HL-60/S4 treated with retinoic acid at 250 ng/mL for 4 days and 3 days (cell line): Measurements from ENCODE around the gene UBE2O.

Experiments
- in situ Hi-C: fragments of 300-500 bp; cut with MboI; formaldehyde crosslinking; loops from 2 replicates; pipeline ENCODE4 v1.7.0; 2022; ENCODE audit warnings: low sequenced_read_pairs

Gene UBE2O

DNA sequence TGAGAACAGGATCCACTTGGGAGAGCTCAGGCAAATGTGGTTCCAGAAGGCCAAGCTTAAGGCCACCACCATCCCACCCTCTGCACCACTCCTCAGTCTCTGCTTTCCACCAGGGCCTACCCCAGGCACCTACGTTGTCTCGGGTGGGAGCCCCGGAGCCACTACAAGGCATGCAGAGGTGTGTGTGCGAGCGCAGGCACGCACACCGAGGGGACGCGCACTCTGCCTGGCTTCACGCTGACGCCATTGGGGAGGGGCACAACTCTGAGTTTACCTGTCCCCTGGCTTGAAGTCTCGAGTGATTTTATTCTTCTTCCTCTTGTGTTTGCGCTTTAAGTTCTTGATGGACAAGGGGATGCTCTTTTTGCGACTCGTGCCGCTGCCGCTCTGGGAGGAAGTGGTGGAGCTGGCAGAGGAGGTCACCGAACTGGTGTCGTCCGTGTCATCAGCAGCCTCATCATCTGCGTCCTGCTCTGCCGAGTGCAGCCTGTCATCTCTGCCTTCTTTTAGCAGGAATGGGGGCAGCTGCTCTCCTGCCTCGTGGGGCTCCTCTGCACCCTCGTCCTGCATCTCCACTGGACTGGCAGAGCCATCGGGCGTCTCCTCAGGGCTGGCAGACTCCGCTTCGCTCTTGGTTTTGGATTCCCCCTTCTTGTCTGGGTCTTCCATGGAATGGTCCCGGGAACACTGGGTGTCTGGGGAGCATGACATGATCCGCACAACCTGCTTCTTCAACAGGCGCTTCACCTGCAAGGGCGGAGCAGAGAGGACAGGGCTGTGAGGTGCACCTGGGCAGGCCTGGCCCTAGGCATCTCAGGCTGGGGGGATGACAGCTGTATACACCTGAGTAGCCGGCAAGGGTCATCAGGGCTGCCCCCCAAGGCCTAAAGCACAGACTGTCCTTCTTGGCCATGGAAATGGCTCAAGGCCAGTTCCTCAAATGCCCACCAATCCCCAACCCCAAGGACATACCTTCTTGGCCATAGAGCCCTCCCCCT lies 53.5 kb downstream of the UBE2O start:
- in situ Hi-C loops, result no loop called here

DNA sequence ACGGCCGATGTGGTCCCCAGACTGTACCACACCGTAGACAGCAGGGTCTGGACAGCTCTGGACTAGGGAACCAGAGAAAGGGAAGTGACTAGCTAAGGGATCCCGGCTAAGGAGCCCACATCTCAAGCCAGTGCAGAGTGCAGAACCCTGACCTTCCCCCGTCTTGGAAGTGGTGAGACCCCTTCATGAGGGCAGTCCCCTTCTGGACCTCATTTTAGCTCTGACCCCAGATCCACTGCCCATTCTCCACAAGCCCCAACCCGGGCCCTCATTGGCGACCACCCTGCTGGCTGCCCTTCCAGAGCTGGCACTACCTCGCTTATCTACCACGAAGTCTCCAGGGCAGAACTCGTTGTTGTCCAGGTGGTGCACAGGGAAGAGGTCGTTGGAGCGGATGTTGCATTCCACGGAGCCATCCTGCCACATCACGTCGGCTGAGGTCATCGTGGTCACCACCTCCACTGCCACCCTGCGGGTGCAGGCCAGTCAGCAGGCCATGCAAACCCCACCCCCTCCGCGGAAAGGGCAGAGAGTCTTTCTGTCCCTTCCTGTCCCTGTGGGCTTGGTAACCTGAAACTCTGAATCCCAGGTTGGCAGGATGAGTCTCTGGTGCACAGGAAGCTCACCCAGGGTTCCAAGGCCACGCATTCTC lies 54.3 kb downstream of the UBE2O start:
- in situ Hi-C loops, result no loop called here

DNA sequence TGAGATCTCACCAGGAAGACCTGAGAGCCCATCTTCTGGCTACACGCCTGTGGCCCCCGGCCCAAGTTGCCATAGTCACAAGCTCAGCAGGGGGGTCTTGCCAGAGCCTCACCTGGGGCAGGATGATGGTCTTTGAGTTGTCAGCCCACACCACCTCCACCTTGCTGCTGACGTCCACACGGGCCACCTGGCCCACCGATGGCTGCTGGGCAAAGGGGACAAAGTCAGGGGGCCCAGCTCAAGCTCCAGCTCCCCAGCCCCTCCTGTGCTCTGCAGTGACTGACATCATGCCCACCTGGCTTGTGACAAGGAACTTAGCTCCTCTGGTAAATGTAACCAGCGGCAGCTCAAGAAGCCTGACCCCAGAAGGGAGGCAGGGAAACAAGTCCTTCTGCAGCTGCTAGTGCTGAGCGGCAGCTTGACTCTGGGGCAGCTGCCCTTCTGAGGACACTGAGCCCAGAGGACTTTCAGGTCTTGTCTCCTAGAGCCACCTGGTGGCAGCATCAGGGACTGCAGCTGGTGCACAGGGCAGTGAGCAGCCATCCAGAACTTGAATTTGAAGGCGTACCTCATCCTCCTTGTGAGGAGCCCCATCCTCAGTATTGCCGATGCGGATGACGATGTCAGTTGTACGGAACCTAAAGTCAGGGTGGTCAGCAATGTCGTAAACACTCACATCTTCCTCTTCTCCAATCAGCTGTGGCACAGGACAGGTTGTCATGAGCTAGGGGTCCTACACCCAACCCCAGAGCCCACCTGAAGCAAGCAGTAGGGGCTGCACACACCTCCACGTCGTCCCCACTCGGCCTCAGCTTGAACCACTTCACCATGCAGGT lies 55.0 kb downstream of the UBE2O start:
- in situ Hi-C loops, result no loop called here

DNA sequence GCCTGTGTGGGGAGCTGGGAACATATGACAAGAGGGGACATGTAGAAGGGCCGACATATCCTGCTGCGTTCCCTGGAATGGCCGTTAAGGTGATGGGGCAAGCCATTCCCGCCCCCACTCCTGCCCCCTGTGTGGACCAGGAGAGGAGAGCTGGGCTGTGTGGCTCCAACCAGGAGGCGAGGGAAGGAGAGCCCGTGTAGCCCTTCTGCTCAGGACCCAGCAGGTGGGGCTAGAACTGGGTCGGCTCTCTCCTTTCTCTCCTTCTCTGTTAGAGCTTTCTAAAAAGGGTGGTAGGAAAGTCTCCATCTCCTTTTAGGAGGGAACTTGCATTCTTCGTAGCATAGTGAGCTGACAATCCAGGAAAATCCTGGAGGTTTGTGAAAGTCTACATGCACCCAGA lies 55.8 kb downstream of the UBE2O start:
- in situ Hi-C loops, result no loop called here

DNA sequence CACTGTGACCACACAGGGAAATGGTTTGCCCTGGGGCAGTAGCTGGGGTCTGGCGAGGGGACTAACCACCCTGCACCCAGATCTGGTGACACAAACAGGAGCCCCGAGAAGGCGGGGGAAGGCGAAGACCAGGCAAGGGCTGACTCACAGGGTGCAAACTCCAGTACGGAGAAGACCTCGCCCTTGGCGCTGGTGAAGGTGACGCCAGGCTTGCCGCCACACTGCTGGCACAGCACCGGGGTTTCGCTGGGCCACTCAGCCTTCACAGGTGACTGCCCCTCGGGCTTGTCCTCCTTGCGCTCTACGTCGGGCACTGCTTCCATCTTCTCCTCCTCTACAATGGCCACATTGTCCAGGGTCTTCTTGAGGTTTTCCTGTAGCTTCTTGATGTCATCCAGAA lies 57.0 kb downstream of the UBE2O start:
- in situ Hi-C loops, result no loop called here

DNA sequence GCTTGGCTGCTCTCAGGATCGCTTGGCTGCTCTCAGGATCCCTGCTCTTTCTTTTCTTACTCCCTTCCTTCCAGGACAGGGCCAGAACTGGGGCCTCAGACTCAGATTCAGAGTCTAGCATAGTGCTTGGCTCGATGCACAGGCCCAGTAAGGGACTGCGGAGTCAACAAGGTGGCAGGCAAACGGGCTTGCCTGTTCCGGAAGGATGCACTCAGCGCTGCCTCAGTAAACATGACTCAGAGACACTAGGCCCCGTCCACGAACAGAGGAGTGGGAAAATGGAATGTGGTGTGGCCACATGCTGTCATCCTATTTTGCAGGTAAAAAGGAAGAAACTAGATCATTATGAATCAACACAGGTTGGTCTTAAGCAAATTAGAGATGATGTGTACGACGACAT lies 58.8 kb downstream of the UBE2O start:
- in situ Hi-C loops, result no loop called here

DNA sequence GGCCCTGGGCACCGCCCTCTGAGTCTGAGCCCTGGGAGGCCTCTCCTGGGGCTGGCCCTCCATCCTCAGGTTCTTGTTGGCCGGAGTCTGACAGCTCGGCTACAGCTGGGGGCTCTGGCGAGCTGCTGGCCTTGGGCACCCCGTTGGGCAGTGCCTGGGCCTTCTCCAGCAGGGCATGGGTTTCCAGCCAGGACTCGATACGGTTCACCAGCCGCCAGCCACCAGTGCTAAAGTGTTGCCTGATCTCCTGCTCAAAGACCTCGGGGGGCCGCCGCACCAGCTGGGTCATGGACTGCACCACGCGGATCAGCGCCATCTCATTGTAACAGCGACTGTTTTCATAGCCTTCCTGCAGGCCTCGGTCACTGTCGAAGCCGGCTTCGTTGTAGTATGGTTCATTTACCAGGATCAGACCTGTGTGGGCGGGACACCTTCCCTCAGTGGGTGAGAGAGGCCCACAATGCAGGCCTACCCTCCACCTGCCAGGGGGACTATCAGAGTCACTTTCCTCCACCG lies 61.7 kb downstream of the UBE2O start:
- in situ Hi-C loops, result no loop called here

DNA sequence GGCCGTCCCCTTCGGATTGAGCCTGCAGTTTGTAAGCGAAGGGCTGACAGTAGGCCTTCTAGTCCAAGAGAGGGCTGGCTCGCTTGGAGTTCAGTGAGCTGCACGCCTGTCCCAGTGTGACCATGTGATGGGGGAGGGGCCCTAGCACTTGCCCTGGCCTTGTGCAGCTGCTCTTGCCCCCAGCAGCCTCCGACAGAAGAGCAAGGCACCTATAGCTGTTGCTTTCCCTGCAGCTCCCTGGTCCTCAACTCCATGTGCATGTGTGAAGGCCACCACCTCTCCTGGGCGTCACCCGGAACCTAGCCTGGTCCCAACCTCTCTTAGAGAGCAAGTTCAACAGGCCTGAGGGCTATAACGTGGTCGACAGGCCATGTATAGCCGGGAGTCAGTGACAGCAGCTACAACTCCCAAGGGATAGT lies 62.9 kb downstream of the UBE2O start:
- in situ Hi-C loops, result no loop called here

DNA sequence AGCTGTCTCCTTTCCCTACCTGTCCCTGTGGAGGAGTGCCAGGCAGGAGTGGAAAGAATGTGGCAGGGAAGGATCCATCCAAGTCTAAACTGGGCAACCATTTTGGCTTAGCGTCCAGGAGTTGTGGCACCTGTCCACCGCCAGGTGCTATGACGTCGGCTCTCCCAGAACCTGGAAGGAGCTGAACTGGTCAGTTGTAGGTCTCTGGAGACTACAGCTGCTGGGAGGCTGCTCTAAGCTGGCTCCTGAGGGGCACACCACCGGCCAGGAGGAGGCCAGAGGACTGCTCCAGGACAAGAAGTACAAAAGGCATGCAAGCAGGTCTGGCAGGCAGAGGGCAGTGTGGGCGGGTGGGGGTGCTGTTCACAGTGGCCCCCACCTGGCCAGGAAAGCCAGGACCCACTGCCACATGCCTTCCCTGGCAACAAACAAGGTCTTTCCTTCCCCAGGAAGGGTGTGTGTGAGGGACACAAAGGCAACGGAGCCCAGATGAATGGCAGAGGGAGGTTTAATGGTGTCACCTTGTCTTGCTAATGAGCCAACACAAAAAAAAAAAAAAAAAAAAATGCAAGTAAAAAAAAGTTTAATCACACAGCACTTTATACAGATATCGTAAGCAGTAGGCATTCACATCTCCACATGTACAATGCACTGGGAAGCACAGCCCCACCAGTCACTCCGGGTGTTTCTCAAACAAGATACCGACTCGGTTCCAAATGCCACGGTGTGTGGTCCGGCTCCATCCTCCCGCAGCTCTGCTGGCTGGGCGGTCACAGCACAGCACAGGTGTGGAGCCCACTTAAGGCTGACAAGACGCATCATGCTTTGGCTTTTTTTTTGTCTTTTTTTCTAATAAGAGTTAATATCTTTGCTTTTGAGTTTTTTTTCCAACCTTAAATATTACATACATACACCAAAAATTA lies 63.7 kb downstream of the UBE2O start:
- in situ Hi-C loops, result loop anchor here (10.0 kb wide), 1 partner anchor 56 kb away; no protein-coding TSS in a partner anchor

DNA sequence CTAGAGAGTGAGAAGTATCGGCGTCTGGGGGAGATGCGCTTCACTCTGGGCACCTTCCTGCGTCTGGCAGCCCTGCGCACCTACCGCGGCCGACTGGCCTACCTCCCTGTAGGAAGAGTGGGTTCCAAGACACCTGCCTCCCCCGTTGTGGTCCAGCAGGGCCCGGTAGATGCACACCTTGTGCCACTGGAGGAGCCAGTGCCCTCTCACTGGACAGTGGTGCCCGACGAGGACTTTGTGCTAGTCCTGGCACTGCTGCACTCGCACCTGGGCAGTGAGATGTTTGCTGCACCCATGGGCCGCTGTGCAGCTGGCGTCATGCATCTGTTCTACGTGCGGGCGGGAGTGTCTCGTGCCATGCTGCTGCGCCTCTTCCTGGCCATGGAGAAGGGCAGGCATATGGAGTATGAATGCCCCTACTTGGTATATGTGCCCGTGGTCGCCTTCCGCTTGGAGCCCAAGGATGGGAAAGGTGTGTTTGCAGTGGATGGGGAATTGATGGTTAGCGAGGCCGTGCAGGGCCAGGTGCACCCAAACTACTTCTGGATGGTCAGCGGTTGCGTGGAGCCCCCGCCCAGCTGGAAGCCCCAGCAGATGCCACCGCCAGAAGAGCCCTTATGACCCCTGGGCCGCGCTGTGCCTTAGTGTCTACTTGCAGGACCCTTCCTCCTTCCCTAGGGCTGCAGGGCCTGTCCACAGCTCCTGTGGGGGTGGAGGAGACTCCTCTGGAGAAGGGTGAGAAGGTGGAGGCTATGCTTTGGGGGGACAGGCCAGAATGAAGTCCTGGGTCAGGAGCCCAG lies 65.8 kb downstream of the UBE2O start:
- in situ Hi-C loops, result loop anchor here (10.0 kb wide), 1 partner anchor 58 kb away; no protein-coding TSS in a partner anchor

DNA sequence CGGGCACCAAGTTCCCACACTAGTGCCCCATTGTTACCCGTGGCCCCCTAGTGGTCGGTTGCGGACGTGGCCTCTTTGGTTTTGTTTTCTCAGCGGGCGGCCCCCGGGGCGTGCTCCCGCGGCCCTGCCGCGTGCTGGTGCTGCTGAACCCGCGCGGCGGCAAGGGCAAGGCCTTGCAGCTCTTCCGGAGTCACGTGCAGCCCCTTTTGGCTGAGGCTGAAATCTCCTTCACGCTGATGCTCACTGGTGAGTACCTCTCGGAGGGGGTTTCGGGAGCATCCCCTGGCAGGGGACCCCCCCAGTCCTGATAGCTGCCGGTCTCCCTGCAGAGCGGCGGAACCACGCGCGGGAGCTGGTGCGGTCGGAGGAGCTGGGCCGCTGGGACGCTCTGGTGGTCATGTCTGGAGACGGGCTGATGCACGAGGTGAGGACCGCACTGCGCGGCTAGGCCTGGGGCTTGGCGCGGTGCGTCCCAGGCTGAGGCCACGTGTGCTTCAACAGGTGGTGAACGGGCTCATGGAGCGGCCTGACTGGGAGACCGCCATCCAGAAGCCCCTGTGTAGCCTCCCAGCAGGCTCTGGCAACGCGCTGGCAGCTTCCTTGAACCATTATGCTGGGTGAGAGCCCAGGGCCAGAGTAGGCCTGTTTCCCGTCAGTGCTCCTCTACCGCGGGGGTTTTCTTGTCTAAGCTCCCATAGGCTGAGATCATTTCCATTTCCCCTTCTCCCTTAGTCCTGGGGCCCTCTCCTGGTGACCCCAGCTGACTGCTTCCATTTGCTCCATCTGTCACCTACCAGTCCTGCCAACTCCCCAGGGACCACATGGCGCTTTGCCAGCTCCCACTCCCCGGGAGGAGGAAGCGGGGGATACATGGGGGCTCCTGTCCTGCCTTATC lies 66.8 kb downstream of the UBE2O start:
- in situ Hi-C loops, result loop anchor here (10.0 kb wide), 1 partner anchor 59 kb away; no protein-coding TSS in a partner anchor

DNA sequence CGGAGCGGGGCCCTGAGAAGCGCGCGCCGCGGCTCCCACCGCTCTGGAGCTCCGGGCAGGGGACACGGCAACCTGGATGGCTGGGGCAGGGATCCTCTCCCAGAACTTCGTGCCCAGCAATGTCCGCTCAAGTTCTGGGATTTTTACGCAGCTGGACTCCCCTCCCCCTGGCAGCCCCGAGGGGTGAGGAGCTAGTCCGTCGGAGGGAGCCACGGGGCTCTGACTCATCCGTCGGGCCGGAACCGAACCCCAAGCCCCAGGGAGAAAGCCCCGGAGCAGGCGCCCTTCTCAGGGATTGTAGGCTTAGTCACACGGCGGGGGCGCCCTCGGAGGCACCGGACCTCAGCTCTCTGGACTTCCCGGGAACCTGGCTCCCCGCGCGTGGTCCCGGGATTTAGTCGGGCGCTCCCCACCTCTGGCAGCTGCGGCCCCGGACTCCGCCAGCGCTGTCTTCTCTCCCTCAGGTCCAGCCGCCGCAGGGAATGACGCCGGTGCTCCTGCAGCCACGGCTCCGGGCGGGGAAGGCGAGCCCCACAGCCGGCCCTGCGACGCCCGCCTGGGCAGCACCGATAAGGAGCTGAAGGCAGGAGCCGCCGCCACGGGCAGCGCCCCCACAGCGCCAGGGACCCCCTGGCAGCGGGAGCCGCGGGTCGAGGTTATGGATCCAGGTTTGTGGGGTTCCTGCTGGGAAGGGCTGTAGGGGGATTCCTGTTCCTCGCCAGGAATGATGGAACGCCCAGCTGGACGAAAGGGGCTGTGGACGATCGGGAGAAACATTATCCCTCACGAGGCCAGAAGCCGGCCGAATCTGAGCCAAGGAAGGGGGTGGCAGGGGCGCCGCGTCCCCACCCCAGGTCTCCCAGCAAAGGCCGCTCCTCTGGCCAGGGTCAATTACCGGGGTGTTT lies 67.7 kb downstream of the UBE2O start:
- in situ Hi-C loops, result loop anchor here (10.0 kb wide), 1 partner anchor 60 kb away; no protein-coding TSS in a partner anchor

DNA sequence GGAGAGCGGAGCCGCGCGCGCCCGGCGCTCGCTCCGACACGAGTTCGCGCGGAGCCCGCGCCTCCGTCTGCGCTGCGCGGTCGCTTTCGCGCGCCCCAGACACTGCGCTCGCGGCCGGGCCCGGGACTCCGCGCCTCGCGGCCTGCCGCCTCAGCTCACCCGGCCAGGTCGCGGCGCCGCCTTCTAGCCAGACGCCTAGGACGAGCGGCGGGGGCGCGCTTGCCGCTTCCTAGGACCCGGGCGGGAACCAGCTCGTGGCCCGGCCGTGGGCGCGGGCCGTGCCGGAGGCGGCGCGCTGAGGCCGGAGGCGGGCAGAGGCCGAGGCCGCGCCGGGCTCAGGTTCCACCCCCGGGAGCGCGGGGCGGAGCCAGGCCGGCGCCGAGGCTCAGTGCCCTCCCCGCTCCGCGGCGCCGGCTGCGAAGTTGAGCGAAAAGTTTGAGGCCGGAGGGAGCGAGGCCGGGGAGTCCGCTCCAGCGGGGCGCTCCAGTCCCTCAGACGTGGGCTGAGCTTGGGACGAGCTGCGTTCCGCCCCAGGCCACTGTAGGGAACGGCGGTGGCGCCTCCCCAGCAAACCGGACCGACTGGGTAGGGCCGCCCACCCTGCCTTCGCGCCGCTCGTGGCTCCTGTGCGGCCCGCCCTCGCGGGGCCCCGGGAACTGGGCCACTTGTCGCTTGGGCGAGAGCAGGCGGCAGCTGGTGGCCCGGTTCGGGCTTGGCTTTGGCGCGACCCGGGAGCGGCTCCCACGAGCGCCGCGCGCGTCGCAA lies 68.5 kb downstream of the UBE2O start, which contains the start of gene SPHK1:
Gene SPHK1 (plus strand): TSS at position 388 of the 765 bp plus-strand sequence. CDS start 1,036 bp downstream, outside the sequence.
- in situ Hi-C loops, result loop anchor here (10.0 kb wide), 1 partner anchor 60 kb away; no protein-coding TSS in a partner anchor

DNA sequence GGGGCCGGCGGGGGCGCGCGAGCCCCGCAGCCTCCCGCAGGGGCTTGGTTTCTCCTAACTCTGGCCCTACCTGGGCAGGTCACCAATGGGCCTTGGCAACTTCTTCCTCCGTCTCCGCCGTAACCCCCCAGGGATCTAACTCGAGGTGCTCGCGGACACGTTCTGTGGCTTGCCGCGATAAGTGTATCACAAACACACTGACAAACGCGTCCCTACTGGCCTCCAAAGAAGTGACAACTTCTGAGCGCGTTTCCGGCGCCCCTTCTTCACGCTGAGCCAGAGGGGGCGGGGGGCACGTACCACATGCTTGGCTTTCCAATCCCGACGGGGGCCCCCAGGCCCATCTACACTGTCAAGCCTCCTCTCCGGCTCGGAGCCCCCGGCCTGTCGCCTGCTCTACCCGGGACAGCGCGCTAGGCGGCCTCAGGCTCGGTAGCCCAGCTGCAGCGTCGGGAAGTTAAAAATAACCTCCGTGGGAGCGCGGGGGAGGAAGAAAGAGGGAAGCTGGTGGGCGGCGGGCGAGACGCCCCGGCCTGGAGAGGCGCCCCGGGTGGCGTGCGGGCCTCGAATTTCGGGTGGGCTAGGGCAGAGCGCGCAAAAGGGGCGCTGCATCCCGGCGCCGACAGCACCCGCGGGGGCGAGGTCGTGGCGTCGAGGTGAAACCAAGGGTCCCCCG lies 69.3 kb downstream of the UBE2O start:
- in situ Hi-C loops, result loop anchor here (10.0 kb wide), 1 partner anchor 61 kb away; no protein-coding TSS in a partner anchor
